ENCODE measurements around the gene GALK1.
A peak's percentile ranks its signal among the peaks of the same experiment; 100 is the strongest.
"Not testable (repeated sequence)": the region's sequence is repeated elsewhere in the genome, so short reads cannot be mapped to it uniquely, and the experiment has no call there.

The GALK1 gene

DNA sequence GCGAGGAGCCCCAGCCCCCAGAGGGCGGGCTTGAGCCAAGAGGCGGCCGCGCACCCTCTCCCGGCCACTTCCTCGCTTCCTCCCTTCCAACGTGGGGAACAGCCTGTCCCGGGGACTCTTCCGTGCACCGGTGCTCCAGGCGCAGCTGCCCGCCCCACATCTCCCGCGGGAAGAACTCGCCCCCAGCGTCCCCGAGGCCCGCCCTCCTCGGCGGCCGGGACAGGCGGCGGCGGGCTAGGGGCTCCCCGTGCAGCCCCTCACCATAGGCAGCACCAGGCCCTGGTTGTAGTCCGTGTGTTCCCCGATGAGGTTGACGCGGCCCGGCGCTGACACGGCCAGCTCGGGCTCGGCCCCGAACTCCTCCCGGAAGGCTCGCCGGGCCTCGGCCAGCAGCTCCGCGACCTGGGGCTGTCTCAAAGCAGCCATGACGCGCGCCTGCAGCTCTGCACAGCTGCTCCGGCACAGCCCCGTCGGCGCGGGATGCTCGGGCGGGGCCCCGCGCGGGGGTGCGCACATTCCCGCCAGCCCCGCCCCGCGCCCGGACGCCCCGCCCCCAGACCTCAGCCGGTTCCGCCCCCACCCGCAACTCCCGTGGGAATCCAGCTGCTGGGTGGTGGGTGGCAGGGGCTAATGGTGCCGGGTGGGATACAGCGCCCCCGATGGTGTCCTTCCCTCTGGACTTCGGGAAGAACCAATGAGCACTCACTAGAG is at the start of gene GALK1:
Gene GALK1 (minus strand): TSS at position 482 of the 711 bp plus-strand sequence. CDS start 56 bp downstream, at position 426.
- peak within 1 kb of the TSS; percentile 70 for H3K4me3 ChIP-seq (ENCODE audit: low read depth, low read length)
- TF ChIP-seq, protein P1, sequence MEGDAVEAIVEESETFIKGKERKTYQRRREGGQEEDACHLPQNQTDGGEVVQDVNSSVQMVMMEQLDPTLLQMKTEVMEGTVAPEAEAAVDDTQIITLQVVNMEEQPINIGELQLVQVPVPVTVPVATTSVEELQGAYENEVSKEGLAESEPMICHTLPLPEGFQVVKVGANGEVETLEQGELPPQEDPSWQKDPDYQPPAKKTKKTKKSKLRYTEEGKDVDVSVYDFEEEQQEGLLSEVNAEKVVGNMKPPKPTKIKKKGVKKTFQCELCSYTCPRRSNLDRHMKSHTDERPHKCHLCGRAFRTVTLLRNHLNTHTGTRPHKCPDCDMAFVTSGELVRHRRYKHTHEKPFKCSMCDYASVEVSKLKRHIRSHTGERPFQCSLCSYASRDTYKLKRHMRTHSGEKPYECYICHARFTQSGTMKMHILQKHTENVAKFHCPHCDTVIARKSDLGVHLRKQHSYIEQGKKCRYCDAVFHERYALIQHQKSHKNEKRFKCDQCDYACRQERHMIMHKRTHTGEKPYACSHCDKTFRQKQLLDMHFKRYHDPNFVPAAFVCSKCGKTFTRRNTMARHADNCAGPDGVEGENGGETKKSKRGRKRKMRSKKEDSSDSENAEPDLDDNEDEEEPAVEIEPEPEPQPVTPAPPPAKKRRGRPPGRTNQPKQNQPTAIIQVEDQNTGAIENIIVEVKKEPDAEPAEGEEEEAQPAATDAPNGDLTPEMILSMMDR (IDR thresholded peaks at IDR 0.05; ENCODE audit: low read depth, low read length): peak; percentile 25; the same call in 1 of the 2 replicates

DNA sequence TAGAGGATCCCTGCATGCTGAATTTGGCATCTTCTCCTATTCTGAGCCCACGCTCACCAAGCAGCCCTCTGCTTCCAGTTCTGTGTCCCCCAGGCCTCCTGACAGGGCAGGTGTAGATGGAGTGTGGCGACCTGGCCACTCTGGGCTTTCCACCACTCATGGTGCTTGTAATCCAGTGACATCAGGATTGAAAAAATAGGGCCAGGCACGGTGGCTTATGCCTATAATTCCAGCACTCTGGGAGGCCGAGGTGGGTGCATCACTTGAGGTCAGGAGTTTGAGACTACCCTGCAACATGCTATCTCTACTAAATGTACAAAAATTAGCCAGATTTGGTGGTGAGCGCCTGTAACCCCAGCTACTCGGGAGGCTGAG is 49.0 kb upstream of the GALK1 start:
- TF ChIP-seq, protein P1 (IDR thresholded peaks at IDR 0.05; ENCODE audit: low read depth, low read length): no peak
- H3K4me3 ChIP-seq (ENCODE audit: low read depth, low read length): no peak overlapping the region

DNA sequence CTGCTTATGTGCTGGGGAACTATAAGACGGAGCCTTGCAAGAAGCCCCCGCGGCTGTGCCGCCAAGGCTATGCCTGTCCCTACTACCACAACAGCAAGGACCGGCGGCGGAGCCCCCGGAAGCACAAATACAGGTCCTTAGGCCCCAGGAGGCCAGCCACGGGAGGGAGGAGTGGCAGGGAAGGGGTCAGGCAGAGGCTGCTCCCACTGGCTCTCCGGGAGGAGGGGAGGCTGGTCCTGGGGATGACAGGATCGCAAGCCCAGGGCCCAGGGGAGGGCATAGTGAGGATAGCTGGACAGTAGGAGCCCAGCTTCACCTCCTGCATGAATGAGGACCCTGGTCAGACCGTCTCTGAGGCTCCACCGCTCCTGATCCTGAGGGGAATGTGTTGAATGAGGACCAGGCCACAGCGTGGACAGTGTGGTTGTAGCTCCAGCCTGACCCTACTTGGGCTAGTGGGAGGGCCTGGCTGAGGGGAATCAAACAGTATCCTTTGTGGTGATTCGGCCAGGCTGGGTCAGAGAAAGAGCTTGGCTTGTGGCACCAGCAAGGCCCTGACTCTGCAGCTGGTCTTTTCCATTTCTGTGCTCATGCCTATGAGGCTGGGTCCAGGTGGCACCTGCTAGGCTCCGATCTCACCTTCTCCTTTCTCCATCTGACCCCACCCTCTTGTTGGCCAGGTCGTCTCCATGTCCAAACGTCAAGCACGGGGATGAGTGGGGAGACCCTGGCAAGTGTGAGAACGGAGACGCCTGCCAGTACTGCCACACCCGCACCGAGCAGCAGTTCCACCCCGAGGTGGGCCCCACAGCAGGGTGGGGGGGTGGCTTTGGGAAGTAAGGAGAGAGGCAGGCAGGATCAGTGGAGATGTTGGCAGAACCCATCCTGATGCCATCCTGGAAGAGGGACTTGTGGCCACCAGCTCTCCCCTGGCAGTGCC is 48.4 kb upstream of the GALK1 start:
- H3K4me3 ChIP-seq (ENCODE audit: low read depth, low read length): no peak overlapping the region
- TF ChIP-seq, protein P1 (IDR thresholded peaks at IDR 0.05; ENCODE audit: low read depth, low read length): no peak

DNA sequence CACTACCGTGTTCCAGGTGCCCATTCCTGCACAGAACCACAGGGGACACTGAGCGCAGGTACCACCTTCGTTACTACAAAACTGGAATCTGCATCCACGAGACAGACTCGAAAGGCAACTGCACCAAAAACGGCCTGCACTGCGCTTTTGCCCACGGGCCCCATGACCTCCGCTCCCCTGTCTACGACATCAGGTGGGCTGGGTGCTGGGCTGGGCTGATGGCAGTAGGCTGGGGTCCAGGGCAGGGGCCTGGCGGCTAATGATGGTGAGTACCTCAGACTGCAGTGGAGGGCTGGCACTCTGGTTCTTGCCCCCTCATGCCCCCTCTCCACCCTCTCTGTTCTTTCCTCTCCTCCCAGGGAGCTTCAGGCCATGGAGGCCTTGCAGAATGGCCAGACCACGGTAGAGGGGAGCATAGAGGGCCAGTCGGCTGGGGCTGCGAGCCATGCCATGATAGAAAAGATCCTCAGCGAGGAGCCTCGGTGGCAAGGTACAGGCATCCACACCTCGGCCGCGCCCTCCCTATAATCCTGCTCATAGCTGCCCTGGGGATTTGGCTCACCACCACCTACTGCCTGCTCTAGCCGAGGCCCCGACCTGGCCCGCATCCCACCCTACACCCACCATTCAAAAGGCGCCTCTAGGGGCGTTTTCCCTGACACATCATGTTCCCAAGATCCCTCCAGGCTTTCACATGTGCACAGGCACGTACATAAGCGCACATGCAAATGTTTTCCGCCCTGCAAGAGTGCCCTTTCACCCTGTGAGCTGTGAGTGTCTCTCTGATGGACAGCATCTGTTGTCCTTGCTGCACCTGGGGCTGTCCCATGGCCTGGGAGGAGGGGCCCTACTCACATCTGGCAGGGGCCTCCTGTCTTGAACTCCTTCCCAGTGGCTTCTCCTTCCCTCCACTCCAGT is 47.4 kb upstream of the GALK1 start:
- H3K4me3 ChIP-seq (ENCODE audit: low read depth, low read length): no peak overlapping the region
- TF ChIP-seq, protein P1 (IDR thresholded peaks at IDR 0.05; ENCODE audit: low read depth, low read length): no peak

DNA sequence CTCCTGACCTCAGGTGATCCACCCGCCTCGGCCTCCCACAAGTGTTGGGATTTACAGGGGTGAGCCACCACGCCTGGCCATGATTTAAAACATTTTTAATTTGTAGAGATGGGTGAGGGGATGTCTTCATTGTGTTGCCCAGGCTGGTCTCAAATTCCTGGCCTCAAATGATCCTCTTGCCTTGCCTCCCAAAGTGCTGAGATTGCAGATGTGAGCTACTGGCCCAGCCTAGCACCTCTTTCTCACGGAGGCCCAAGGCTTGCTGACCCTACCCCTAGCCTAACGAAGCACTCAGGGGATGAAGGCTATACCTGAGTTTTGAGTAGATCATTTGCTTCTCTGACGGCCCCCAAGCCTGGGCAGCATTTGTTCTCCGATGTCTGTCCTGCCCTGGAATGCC is 46.2 kb upstream of the GALK1 start:
- TF ChIP-seq, protein P1 (IDR thresholded peaks at IDR 0.05; ENCODE audit: low read depth, low read length): no peak
- no peak overlapping the region for H3K4me3 ChIP-seq (ENCODE audit: low read depth, low read length)

DNA sequence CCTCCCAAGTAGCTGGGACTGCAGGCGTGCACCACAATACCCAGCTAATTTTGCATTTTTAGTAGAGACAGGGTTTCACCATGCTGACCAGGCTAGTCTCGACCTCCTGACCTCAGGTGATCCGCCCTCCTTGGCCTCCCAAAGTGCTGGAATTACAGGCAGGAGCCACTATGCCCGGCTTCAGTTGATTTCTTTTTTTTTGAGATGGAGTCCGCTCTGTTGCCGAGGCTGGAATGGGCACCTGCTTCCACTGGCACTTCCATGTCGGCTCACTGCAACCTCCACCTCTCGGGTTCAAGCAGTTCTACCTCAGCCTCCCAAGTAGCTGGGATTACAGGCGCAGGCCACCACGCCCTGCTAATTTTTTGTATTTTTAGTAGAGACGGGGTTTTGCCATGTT is 45.8 kb upstream of the GALK1 start:
- H3K4me3 ChIP-seq (ENCODE audit: low read depth, low read length): not testable (repeated sequence)

DNA sequence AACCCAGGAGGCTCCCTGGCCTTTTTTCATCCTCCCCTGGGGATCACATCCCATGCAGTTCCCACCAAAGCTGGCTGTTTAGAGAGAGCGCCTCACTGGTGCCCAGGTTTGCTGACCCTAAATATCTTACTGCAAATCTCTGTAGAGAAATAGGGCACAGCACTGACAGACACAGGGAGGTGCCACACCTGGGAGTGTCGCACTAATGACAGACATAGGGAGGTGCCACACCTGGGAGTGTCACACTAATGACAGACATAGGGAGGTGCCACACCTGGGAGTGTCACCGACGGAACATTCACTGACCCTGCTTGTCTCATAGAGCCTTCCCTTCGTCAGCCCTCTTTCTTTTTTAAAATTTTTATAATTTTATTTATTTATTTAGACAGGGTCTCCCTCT is 45.2 kb upstream of the GALK1 start:
- no peak overlapping the region for H3K4me3 ChIP-seq (ENCODE audit: low read depth, low read length)
- TF ChIP-seq, protein P1 (IDR thresholded peaks at IDR 0.05; ENCODE audit: low read depth, low read length): no peak
